HAP-1 (cell line): Measurements from ENCODE around the gene NDRG2.
A peak's percentile ranks its signal among the peaks of the same experiment; 100 is the strongest.

ENCODE experiments used
- DNase-seq, 2 experiments: peaks; one replicate each; pipeline ENCODE4 v3.0.0-alpha.2; 2016 to 2020; ENCODE audit warnings: low spot score in 2 of 2
- H3K27me3 ChIP-seq: fragments of 250-450 bp; sonication (Bioruptor Pico); 2 replicates; pipeline ENCODE4 v1.5.1; 2020; ENCODE audit warnings: low read depth, mild to moderate bottlenecking, moderate library complexity
- H3K36me3 ChIP-seq: fragments of 250-450 bp; sonication (Bioruptor Pico); replicated peaks from 2 replicates; pipeline ENCODE4 v1.5.1; 2020; ENCODE audit warnings: mild to moderate bottlenecking
- H3K4me1 ChIP-seq: fragments of 250-450 bp; sonication (Bioruptor Pico); 2 replicates; pipeline ENCODE4 v1.5.1; 2020; ENCODE audit warnings: mild to moderate bottlenecking
- H3K4me3 ChIP-seq: fragments of 250-450 bp; sonication (Bioruptor Pico); 2 replicates; pipeline ENCODE4 v1.5.1; 2020; ENCODE audit warnings: mild to moderate bottlenecking, moderate library complexity
- H3K9me3 ChIP-seq: fragments of 250-450 bp; sonication (Bioruptor Pico); 2 replicates; pipeline ENCODE4 v1.5.1; 2020; ENCODE audit warnings: mild to moderate bottlenecking, moderate library complexity
- in situ Hi-C: fragments of 300-500 bp; cut with MboI; formaldehyde crosslinking; loops from 3 replicates; pipeline ENCODE4 v1.14.3; 2020; ENCODE audit warnings: low sequenced_read_pairs, inconsistent platforms, mixed read lengths

The NDRG2 gene

GRCh38 chr14:21034707-21035106 lies 9.8 kb upstream of the NDRG2 start, which contains the start of gene RNASE13:
Gene RNASE13 (minus strand): TSS chr14:21034807. CDS start chr14:21034288, 519 bp downstream.
- H3K36me3 ChIP-seq, result no peaks in the 10 kb centered on the region
- in situ Hi-C loops, result no loop called here
- no peak within 1 kb of the TSS for H3K4me3 ChIP-seq
- H3K4me1 ChIP-seq, result no peaks in the 10 kb centered on the region
- H3K27me3 ChIP-seq, result no peaks in the 10 kb centered on the region; the same call in none of the 2 replicates
- no peak for DNase-seq
- no peaks in the 10 kb centered on the region for H3K9me3 ChIP-seq

GRCh38 chr14:21033133-21033698 lies 8.4 kb upstream of the NDRG2 start:
- in situ Hi-C loops, result no loop called here
- no peak for DNase-seq
- Histone ChIP-seq H3K4me3 (no peak overlapping the region), H3K36me3 (no peaks in the 10 kb centered on the region), H3K9me3 (no peaks in the 10 kb centered on the region), H3K4me1 (no peaks in the 10 kb centered on the region), H3K27me3 (no peaks in the 10 kb centered on the region; the same call in none of the 2 replicates)

- Histone ChIP-seq H3K27me3 (no peaks in the 10 kb centered on the region), H3K9me3 (no peaks in the 10 kb centered on the region)
These were observed 7.7 kb upstream of the NDRG2 start for GRCh38 chr14:21032326-21033132.

GRCh38 chr14:21030531-21030930 lies 5.7 kb upstream of the NDRG2 start:
- Histone ChIP-seq H3K27me3 (no peaks in the 10 kb centered on the region), H3K4me1 (no peaks in the 10 kb centered on the region), H3K9me3 (no peaks in the 10 kb centered on the region), H3K4me3 (no peak overlapping the region), H3K36me3 (no peaks in the 10 kb centered on the region)
- in situ Hi-C loops, result no loop called here
- no peak for DNase-seq

More at GRCh38 chr14:21032326-21033132, 7.7 kb upstream of the NDRG2 start:
- DNase-seq, result no peak
- Histone ChIP-seq H3K4me3 (no peak overlapping the region), H3K36me3 (no peaks in the 10 kb centered on the region), H3K4me1 (no peaks in the 10 kb centered on the region)
- in situ Hi-C loops, result no loop called here

- Histone ChIP-seq H3K9me3 (no peaks in the 10 kb centered on the region), H3K36me3 (no peaks in the 10 kb centered on the region), H3K4me1 (no peaks in the 10 kb centered on the region), H3K4me3 (no peak within 1 kb of the TSS), H3K27me3 (no peaks in the 10 kb centered on the region)
- no peak for DNase-seq
- in situ Hi-C loops, result no loop called here
These were observed 5.1 kb upstream of the NDRG2 start, which contains the start of gene TPPP2 for GRCh38 chr14:21029917-21030316. Gene TPPP2 (plus strand): TSS chr14:21030217. CDS start chr14:21030582, 365 bp downstream.

GRCh38 chr14:21026988-21027315 lies 2.1 kb upstream of the NDRG2 start:
- in situ Hi-C loops, result no loop called here
- H3K4me3 ChIP-seq, result no peak overlapping the region
- H3K4me1 ChIP-seq, result peaks cover 5% of the 10 kb centered on the region
- no peak for DNase-seq
- H3K36me3 ChIP-seq, result no peaks in the 10 kb centered on the region
- no peaks in the 10 kb centered on the region for H3K9me3 ChIP-seq
- no peaks in the 10 kb centered on the region for H3K27me3 ChIP-seq

GRCh38 chr14:21026274-21026987 lies 1.6 kb upstream of the NDRG2 start:
- in situ Hi-C loops, result no loop called here
- Histone ChIP-seq H3K36me3 (no peaks in the 10 kb centered on the region; the same call in 1 of the 2 replicates), H3K9me3 (no peaks in the 10 kb centered on the region), H3K4me3 (no peak overlapping the region), H3K4me1 (peaks cover 5% of the 10 kb centered on the region), H3K27me3 (no peaks in the 10 kb centered on the region)
- DNase-seq, result no peak

GRCh38 chr14:21025371-21026273 lies 761 bp upstream of the NDRG2 start:
- Histone ChIP-seq H3K4me3 (peak overlapping the region; percentile 68), H3K36me3 (no peaks in the 10 kb centered on the region; the same call in 1 of the 2 replicates), H3K27me3 (no peaks in the 10 kb centered on the region), H3K9me3 (no peaks in the 10 kb centered on the region), H3K4me1 (peaks cover 5% of the 10 kb centered on the region)
- no peak for DNase-seq
- in situ Hi-C loops, result no loop called here

GRCh38 chr14:21023817-21024584 lies 860 bp downstream of the NDRG2 start:
- in situ Hi-C loops, result loop anchor here (5.0 kb wide), 1 partner anchor 78 kb away; the partner anchor contains the start of gene TMEM253
- Histone ChIP-seq H3K9me3 (no peaks in the 10 kb centered on the region), H3K4me3 (peak overlapping the region; percentile 68), H3K27me3 (no peaks in the 10 kb centered on the region), H3K4me1 (peaks cover 5% of the 10 kb centered on the region), H3K36me3 (no peaks in the 10 kb centered on the region; the same call in 1 of the 2 replicates)
- peak in 1 of 2 experiments; percentile 20 for DNase-seq

GRCh38 chr14:21023174-21023573 lies 1.7 kb downstream of the NDRG2 start:
- Histone ChIP-seq H3K9me3 (no peaks in the 10 kb centered on the region), H3K4me3 (no peak overlapping the region), H3K4me1 (peaks cover 5% of the 10 kb centered on the region), H3K36me3 (no peaks in the 10 kb centered on the region; the same call in 1 of the 2 replicates), H3K27me3 (no peaks in the 10 kb centered on the region)
- in situ Hi-C loops, result loop anchor here (5.0 kb wide), 1 partner anchor 79 kb away; the partner anchor contains the start of gene TMEM253
- no peak for DNase-seq

- no peaks in the 10 kb centered on the region for H3K9me3 ChIP-seq
- no peaks in the 10 kb centered on the region; the same call in 1 of the 2 replicates for H3K36me3 ChIP-seq
- no peaks in the 10 kb centered on the region for H3K27me3 ChIP-seq
- DNase-seq, result no peak
- in situ Hi-C loops, result loop anchor here (5.0 kb wide), 1 partner anchor 80 kb away; the partner anchor contains the start of gene TMEM253
- no peak overlapping the region for H3K4me3 ChIP-seq
- H3K4me1 ChIP-seq, result peaks cover 5% of the 10 kb centered on the region
These were observed 2.2 kb downstream of the NDRG2 start for GRCh38 chr14:21022686-21023085.

- Histone ChIP-seq H3K9me3 (no peaks in the 10 kb centered on the region), H3K4me3 (no peak overlapping the region), H3K27me3 (no peaks in the 10 kb centered on the region), H3K36me3 (no peaks in the 10 kb centered on the region; the same call in 1 of the 2 replicates), H3K4me1 (peaks cover 5% of the 10 kb centered on the region)
- in situ Hi-C loops, result loop anchor here (5.0 kb wide), 1 partner anchor 81 kb away; the partner anchor contains the start of gene TMEM253
- no peak for DNase-seq
These were observed 3.8 kb downstream of the NDRG2 start for GRCh38 chr14:21020977-21021545.
